Mesodermal cell (in vitro differentiated cells): ENCODE results near the gene SUPV3L1.
"Not testable (repeated sequence)": the region's sequence is repeated elsewhere in the genome, so short reads cannot be mapped to it uniquely, and the experiment has no call there.

Source experiments
- H3K27ac ChIP-seq: 2 replicates; pipeline ENCODE4 v1.7.0; 2013; ENCODE audit warnings: mild to moderate bottlenecking, low read depth, low read length, moderate library complexity; ENCODE audit not compliant: severe bottlenecking
- H3K36me3 ChIP-seq: 2 replicates; pipeline ENCODE4 v1.7.1; 2013; ENCODE audit warnings: mild to moderate bottlenecking, low read length, moderate library complexity; ENCODE audit not compliant: control insufficient read depth, insufficient read depth
- H3K4me1 ChIP-seq: one replicate; pipeline ENCODE4 v1.7.1; 2013; ENCODE audit warnings: mild to moderate bottlenecking, low read length; ENCODE audit not compliant: insufficient read depth, control insufficient read depth, poor library complexity, severe bottlenecking
- H3K4me3 ChIP-seq: 2 replicates; pipeline ENCODE4 v1.7.0; 2013; ENCODE audit warnings: low read length, control low read depth, mild to moderate bottlenecking; ENCODE audit not compliant: insufficient read depth, poor library complexity, severe bottlenecking; ENCODE audit errors: extremely low read depth
- H3K9me3 ChIP-seq: 2 replicates; pipeline ENCODE4 v1.7.1; 2013; ENCODE audit warnings: mild to moderate bottlenecking, low read length, moderate library complexity; ENCODE audit not compliant: control insufficient read depth
- WGBS, 2 experiments: methylation state at CpG; one replicate each; pipeline ENCODE4 v1.1.5; 2013; ENCODE audit warnings: missing lambda C conversion rate in 2 of 2; ENCODE audit not compliant: insufficient coverage in 2 of 2; 5-methylcytosine and 5-hydroxymethylcytosine counted together

SUPV3L1 gene

GRCh38 chr10:69160809-69161241 lies 19.2 kb upstream of the SUPV3L1 start:
- Histone ChIP-seq H3K4me1 (no peaks in the 10 kb centered on the region), H3K27ac (no peak overlapping the region), H3K9me3 (no peaks in the 10 kb centered on the region), H3K4me3 (no peak overlapping the region), H3K36me3 (peaks cover 55% of the 10 kb centered on the region)
- WGBS, 2 experiments: no CpG with 5 or more reads among the region's 2 CpGs

- no peak overlapping the region for H3K27ac ChIP-seq
- 96% methylated on average over 3 of the region's 4 CpGs; no CpG with 5 or more reads in 1 of the 2 experiments for WGBS, 2 experiments
- no peaks in the 10 kb centered on the region for H3K4me1 ChIP-seq
- no peaks in the 10 kb centered on the region for H3K9me3 ChIP-seq
- peaks cover 71% of the 10 kb centered on the region for H3K36me3 ChIP-seq
- H3K4me3 ChIP-seq: no peak overlapping the region
Observed at GRCh38 chr10:69168493-69168892, 11.5 kb upstream of the SUPV3L1 start.

GRCh38 chr10:69172241-69172982 lies 7.6 kb upstream of the SUPV3L1 start:
- WGBS, 2 experiments: no CpG with 5 or more reads among the region's 3 CpGs

GRCh38 chr10:69175326-69175725 lies 4.7 kb upstream of the SUPV3L1 start:
- H3K27ac ChIP-seq, H3K4me3 ChIP-seq, H3K4me1 ChIP-seq, H3K9me3 ChIP-seq: not testable (repeated sequence)
- H3K36me3 ChIP-seq: peaks cover 26% of the 10 kb centered on the region
- 88 to 94% methylated on average over 2 to 4 of the region's 4 CpGs for WGBS, 2 experiments

More at GRCh38 chr10:69172241-69172982, 7.6 kb upstream of the SUPV3L1 start:
- Histone ChIP-seq H3K36me3 (peaks cover 45% of the 10 kb centered on the region), H3K4me1 (no peaks in the 10 kb centered on the region), H3K9me3 (no peaks in the 10 kb centered on the region), H3K27ac (no peak overlapping the region), H3K4me3 (no peak overlapping the region)

GRCh38 chr10:69176823-69177222 lies 3.2 kb upstream of the SUPV3L1 start:
- H3K4me3 ChIP-seq: no peak overlapping the region
- WGBS, 2 experiments: 90 to 93% methylated on average over 2 of the region's 2 CpGs
- no peaks in the 10 kb centered on the region for H3K9me3 ChIP-seq
- peaks cover 13% of the 10 kb centered on the region for H3K36me3 ChIP-seq
- no peaks in the 10 kb centered on the region for H3K4me1 ChIP-seq
- H3K27ac ChIP-seq: no peak overlapping the region

- Histone ChIP-seq H3K9me3 (no peaks in the 10 kb centered on the region), H3K27ac (peak overlapping the region; percentile 98), H3K4me3 (peak overlapping the region; percentile 89), H3K36me3 (peaks cover 15% of the 10 kb centered on the region), H3K4me1 (no peaks in the 10 kb centered on the region)
- 48 to 50% methylated on average over 16 to 18 of the region's 21 CpGs for WGBS, 2 experiments
Observed at GRCh38 chr10:69179089-69179742, 818 bp upstream of the SUPV3L1 start.

GRCh38 chr10:69180525-69181204 lies 631 bp downstream of the SUPV3L1 start:
- WGBS, 2 experiments: 4 to 6% methylated on average over 21 to 25 of the region's 29 CpGs
- Histone ChIP-seq H3K27ac (peak overlapping the region; percentile 98), H3K9me3 (no peaks in the 10 kb centered on the region), H3K4me3 (peak overlapping the region; percentile 89), H3K36me3 (peaks cover 26% of the 10 kb centered on the region), H3K4me1 (no peaks in the 10 kb centered on the region)

- Histone ChIP-seq H3K9me3 (no peaks in the 10 kb centered on the region), H3K4me1 (no peaks in the 10 kb centered on the region), H3K4me3 (peak overlapping the region; percentile 89), H3K36me3 (peaks cover 33% of the 10 kb centered on the region), H3K27ac (no peak overlapping the region)
- WGBS, 2 experiments: no CpG with 5 or more reads among the region's 1 CpG
Observed at GRCh38 chr10:69181433-69181832, 1.4 kb downstream of the SUPV3L1 start.

- no peak overlapping the region for H3K4me3 ChIP-seq
- H3K4me1 ChIP-seq: no peaks in the 10 kb centered on the region
- no peak overlapping the region for H3K27ac ChIP-seq
- peaks cover 39% of the 10 kb centered on the region for H3K36me3 ChIP-seq
- no peaks in the 10 kb centered on the region for H3K9me3 ChIP-seq
- WGBS, 2 experiments: no CpG with 5 or more reads among the region's 4 CpGs
Observed at GRCh38 chr10:69182005-69182404, 2.0 kb downstream of the SUPV3L1 start.

- Histone ChIP-seq H3K36me3 (peaks cover 80% of the 10 kb centered on the region), H3K27ac (no peak overlapping the region), H3K4me3 (no peak overlapping the region), H3K4me1 (no peaks in the 10 kb centered on the region), H3K9me3 (no peaks in the 10 kb centered on the region)
- no CpG with 5 or more reads among the region's 1 CpG for WGBS, 2 experiments
Observed at GRCh38 chr10:69186524-69186923, 6.5 kb downstream of the SUPV3L1 start.
